GM23248 (cell line): ENCODE measurements around the gene FAM163B. TPM values are rescaled to one million over a fixed set of nuclear protein-coding genes. Genes with fewer than 3 reads are reported as not detected.

Experiments used
- DNase-seq: peaks from one replicate; pipeline ENCODE4 v3.0.0-alpha.2; 2015
- H2AFZ ChIP-seq: fragments of 200-600 bp; sonication (generic); 2 replicates; pipeline ENCODE4 v1.6.1; 2016; ENCODE audit warnings: antibody characterized with exemption
- H3F3A ChIP-seq: fragments of 200-600 bp; sonication (generic); 2 replicates; pipeline ENCODE4 v1.6.1; 2016; ENCODE audit warnings: mild to moderate bottlenecking, antibody characterized with exemption, mixed run types; ENCODE audit not compliant: insufficient read depth
- H3K27ac ChIP-seq: fragments of 200-600 bp; sonication (generic); 2 replicates; pipeline ENCODE4 v1.5.1; 2016; ENCODE audit warnings: mild to moderate bottlenecking
- H3K27me3 ChIP-seq: fragments of 200-600 bp; sonication (generic); replicated peaks from 2 replicates; pipeline ENCODE4 v1.6.1; 2016; ENCODE audit warnings: mild to moderate bottlenecking; ENCODE audit not compliant: insufficient read depth
- H3K36me3 ChIP-seq: fragments of 200-600 bp; sonication (generic); 2 replicates; pipeline ENCODE4 v1.6.1; 2016; ENCODE audit warnings: low read depth, mild to moderate bottlenecking
- H3K4me1 ChIP-seq: fragments of 200-600 bp; sonication (generic); 2 replicates; pipeline ENCODE4 v1.6.1; 2016; ENCODE audit warnings: mild to moderate bottlenecking; ENCODE audit not compliant: insufficient read depth
- H3K4me2 ChIP-seq: fragments of 200-600 bp; sonication (generic); one replicate; pipeline ENCODE4 v1.6.1; 2016; ENCODE audit warnings: mild to moderate bottlenecking; ENCODE audit not compliant: unreplicated experiment
- H3K4me3 ChIP-seq: fragments of 200-600 bp; sonication (generic); 2 replicates; pipeline ENCODE4 v1.5.1; 2016; ENCODE audit warnings: mild to moderate bottlenecking
- H3K79me2 ChIP-seq: fragments of 200-600 bp; sonication (generic); 2 replicates; pipeline ENCODE4 v1.6.1; 2016; ENCODE audit warnings: mild to moderate bottlenecking; ENCODE audit not compliant: insufficient read depth
- H3K9ac ChIP-seq: fragments of 200-600 bp; sonication (generic); 2 replicates; pipeline ENCODE4 v1.6.1; 2016; ENCODE audit warnings: mild to moderate bottlenecking
- H3K9me2 ChIP-seq: fragments of 200-600 bp; sonication (generic); 2 replicates; pipeline ENCODE4 v1.6.1; 2016; ENCODE audit warnings: mixed run types, mild to moderate bottlenecking, moderate library complexity; ENCODE audit not compliant: insufficient read depth
- H3K9me3 ChIP-seq: fragments of 200-600 bp; sonication (generic); one replicate; pipeline ENCODE4 v1.6.1; 2017; ENCODE audit warnings: low read depth
- H4K20me1 ChIP-seq: fragments of 200-600 bp; sonication (generic); 2 replicates; pipeline ENCODE4 v1.6.0; 2016; ENCODE audit not compliant: insufficient read depth
- EZH2 ChIP-seq: fragments of 200-600 bp; sonication (generic); IDR thresholded peaks from 2 replicates; pipeline ENCODE4 v1.6.1; 2018; ENCODE audit warnings: antibody characterized with exemption, mild to moderate bottlenecking; ENCODE audit not compliant: insufficient read depth, poor library complexity, severe bottlenecking
- EZH2phosphoT487 ChIP-seq: fragments of 200-600 bp; sonication (generic); IDR thresholded peaks from 2 replicates; pipeline ENCODE4 v1.6.1; 2018; ENCODE audit warnings: antibody characterized with exemption, moderate library complexity, mild to moderate bottlenecking, low read depth; ENCODE audit not compliant: insufficient read depth
- WGBS, 2 experiments: methylation state at CpG; one replicate each; pipeline ENCODE4 v1.1.6; 2015 to 2017; ENCODE audit warnings: low lambda C conversion rate in 2 of 2, low coverage in 1 of 2; ENCODE audit errors: missing lambda C conversion rate in 2 of 2; 5-methylcytosine and 5-hydroxymethylcytosine counted together
- in situ Hi-C: fragments of 300-500 bp; cut with MboI; formaldehyde crosslinking; loops from 2 replicates; pipeline ENCODE4 v1.15.0; 2020
- polyA plus RNA-seq: library from polyadenylated mRNA; unstranded; fragments of >200 nt; fragmentation: Nextera tagmentation; extraction: Ambion mirVana; gene quantifications from 2 replicates; pipeline ENCODE4 v1.2.1, GENCODE V29; 2016
- total RNA-seq: library from RNA; depleted of rRNA; stranded (reverse); fragments of >200 nt; shearing (Covaris generic); gene quantifications from 2 replicates; pipeline ENCODE4 v1.2.3, GENCODE V29; 2014

Gene FAM163B
- total and polyA plus RNA-seq, 2 experiments from 2014 or later, result not detected

- Histone ChIP-seq H3K9ac (no peak overlapping the region), H3K9me2 (no peaks in the 10 kb centered on the region), H3K79me2 (no peaks in the 10 kb centered on the region), H3K4me2 (no peak overlapping the region), H3K4me1 (no peaks in the 10 kb centered on the region), H4K20me1 (no peaks in the 10 kb centered on the region), H3F3A (no peaks in the 10 kb centered on the region), H3K9me3 (no peaks in the 10 kb centered on the region), H3K27ac (no peak overlapping the region), H3K27me3 (peaks cover 15% of the 10 kb centered on the region), H3K4me3 (no peak overlapping the region), H2AFZ (no peak overlapping the region), H3K36me3 (no peaks in the 10 kb centered on the region)
- TF ChIP-seq EZH2 (no peak), EZH2phosphoT487 (no peak)
- in situ Hi-C loops, result no loop called here
- DNase-seq, result peak; percentile 26
- 46 to 57% methylated on average over 43 to 47 of the region's 47 CpGs for WGBS, 2 experiments
These were observed 70.0 kb downstream of the FAM163B start for GRCh38 chr9:133538851-133539833.

GRCh38 chr9:133538176-133538575 lies 71.0 kb downstream of the FAM163B start:
- no peaks in the 10 kb centered on the region for H4K20me1 ChIP-seq
- H3K9me2 ChIP-seq, result no peaks in the 10 kb centered on the region
- H3K9ac ChIP-seq, result no peak overlapping the region
- TF ChIP-seq EZH2 (no peak), EZH2phosphoT487 (no peak)
- in situ Hi-C loops, result no loop called here
- DNase-seq, result no peak
- H3K27me3 ChIP-seq, result peaks cover 25% of the 10 kb centered on the region
- H3K79me2 ChIP-seq, result no peaks in the 10 kb centered on the region
- no peak overlapping the region for H3K4me3 ChIP-seq
- H3K27ac ChIP-seq, result no peak overlapping the region
- H3K36me3 ChIP-seq, result no peaks in the 10 kb centered on the region
- no peaks in the 10 kb centered on the region for H3F3A ChIP-seq
- H3K4me1 ChIP-seq, result no peaks in the 10 kb centered on the region
- H2AFZ ChIP-seq, result no peak overlapping the region
- 72 to 73% methylated on average over 13 to 14 of the region's 14 CpGs for WGBS, 2 experiments
- H3K9me3 ChIP-seq, result no peaks in the 10 kb centered on the region
- H3K4me2 ChIP-seq, result no peak overlapping the region

GRCh38 chr9:133537257-133537656 lies 71.9 kb downstream of the FAM163B start:
- in situ Hi-C loops, result no loop called here
- Histone ChIP-seq H3K27me3 (peaks cover 27% of the 10 kb centered on the region), H3K4me3 (no peak overlapping the region), H4K20me1 (no peaks in the 10 kb centered on the region), H3K79me2 (no peaks in the 10 kb centered on the region), H3F3A (no peaks in the 10 kb centered on the region), H3K9ac (no peak overlapping the region), H3K9me3 (no peaks in the 10 kb centered on the region), H3K27ac (no peak overlapping the region), H3K9me2 (no peaks in the 10 kb centered on the region), H3K4me1 (no peaks in the 10 kb centered on the region), H3K4me2 (no peak overlapping the region), H3K36me3 (no peaks in the 10 kb centered on the region), H2AFZ (no peak overlapping the region)
- DNase-seq, result no peak
- WGBS, 2 experiments, result 90 to 91% methylated on average over 15 to 16 of the region's 16 CpGs
- TF ChIP-seq EZH2, result no peak
- no peak for TF ChIP-seq EZH2phosphoT487

- H3K4me3 ChIP-seq, result no peak overlapping the region
- H3K36me3 ChIP-seq, result no peaks in the 10 kb centered on the region
- no peak overlapping the region for H3K27ac ChIP-seq
- no peaks in the 10 kb centered on the region for H3K9me2 ChIP-seq
- no peaks in the 10 kb centered on the region for H3K9me3 ChIP-seq
- H3K27me3 ChIP-seq, result peaks cover 27% of the 10 kb centered on the region
- no peak overlapping the region for H2AFZ ChIP-seq
- H3K9ac ChIP-seq, result no peak overlapping the region
- in situ Hi-C loops, result no loop called here
- no peaks in the 10 kb centered on the region for H3F3A ChIP-seq
- no peaks in the 10 kb centered on the region for H3K4me1 ChIP-seq
- H3K4me2 ChIP-seq, result no peak overlapping the region
- no peak for DNase-seq
- 65 to 73% methylated on average over 9 of the region's 9 CpGs for WGBS, 2 experiments
- no peaks in the 10 kb centered on the region for H4K20me1 ChIP-seq
- no peaks in the 10 kb centered on the region for H3K79me2 ChIP-seq
- TF ChIP-seq EZH2phosphoT487 (no peak), EZH2 (no peak)
These were observed 72.7 kb downstream of the FAM163B start for GRCh38 chr9:133536536-133536935.
